Fibroblast of pulmonary artery (primary cell): ENCODE data around the gene CDH23.

Source experiments
- DNase-seq: peaks from one replicate; pipeline ENCODE4 v3.0.0-alpha.2; 2010; ENCODE audit warnings: low read depth
- H3K4me3 ChIP-seq: replicated peaks from 2 replicates; pipeline ENCODE4 v1.5.1; 2011; ENCODE audit warnings: low read depth, mild to moderate bottlenecking, control low read depth, low read length, moderate library complexity
- TF ChIP-seq, protein P1 (sequence below): IDR thresholded peaks from 2 replicates; pipeline ENCODE4 v1.5.1; 2011; ENCODE audit warnings: mild to moderate bottlenecking, control low read depth, low read length, inconsistent platforms; ENCODE audit errors: missing control alignments

CDH23 gene

DNA sequence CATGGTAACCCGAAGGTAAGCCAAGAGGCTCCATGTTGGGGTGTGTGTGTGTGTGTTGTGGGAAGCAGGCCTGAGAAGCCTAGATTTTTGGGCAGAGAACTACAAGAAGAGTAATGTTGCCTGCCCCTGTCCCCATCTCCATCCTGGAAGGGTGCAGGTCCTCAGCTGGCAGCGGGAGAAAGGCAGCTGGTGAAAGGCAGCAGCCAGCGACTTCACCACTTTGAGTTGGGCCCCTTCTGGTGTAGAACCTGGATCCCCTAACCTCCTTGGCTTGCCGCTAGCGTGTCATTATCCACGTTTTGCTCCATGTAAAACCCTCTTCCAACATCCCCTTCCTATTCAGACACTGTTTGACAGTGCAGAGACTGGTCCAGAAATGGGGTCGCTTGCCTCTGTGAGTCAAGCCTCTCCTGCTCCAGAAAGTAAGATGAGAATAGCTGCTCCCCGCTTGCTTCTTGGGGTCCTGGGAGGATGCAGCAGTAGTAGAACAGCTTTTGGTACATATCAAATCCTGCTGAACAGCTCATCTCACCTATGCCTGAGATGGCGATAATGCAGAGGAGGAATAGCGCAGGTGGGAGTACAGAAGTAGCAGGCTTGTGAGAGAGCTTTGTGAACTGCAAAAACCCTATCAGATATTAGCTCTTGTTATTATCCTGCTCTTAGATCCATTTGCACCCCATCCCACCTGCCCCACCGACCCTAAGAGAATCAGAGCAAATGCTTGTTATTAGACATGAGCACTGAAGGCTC lies 22.1 kb upstream of the CDH23 start:
- TF ChIP-seq, protein P1, sequence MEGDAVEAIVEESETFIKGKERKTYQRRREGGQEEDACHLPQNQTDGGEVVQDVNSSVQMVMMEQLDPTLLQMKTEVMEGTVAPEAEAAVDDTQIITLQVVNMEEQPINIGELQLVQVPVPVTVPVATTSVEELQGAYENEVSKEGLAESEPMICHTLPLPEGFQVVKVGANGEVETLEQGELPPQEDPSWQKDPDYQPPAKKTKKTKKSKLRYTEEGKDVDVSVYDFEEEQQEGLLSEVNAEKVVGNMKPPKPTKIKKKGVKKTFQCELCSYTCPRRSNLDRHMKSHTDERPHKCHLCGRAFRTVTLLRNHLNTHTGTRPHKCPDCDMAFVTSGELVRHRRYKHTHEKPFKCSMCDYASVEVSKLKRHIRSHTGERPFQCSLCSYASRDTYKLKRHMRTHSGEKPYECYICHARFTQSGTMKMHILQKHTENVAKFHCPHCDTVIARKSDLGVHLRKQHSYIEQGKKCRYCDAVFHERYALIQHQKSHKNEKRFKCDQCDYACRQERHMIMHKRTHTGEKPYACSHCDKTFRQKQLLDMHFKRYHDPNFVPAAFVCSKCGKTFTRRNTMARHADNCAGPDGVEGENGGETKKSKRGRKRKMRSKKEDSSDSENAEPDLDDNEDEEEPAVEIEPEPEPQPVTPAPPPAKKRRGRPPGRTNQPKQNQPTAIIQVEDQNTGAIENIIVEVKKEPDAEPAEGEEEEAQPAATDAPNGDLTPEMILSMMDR = no peak
- no peak for DNase-seq
- no peak overlapping the region for H3K4me3 ChIP-seq

DNA sequence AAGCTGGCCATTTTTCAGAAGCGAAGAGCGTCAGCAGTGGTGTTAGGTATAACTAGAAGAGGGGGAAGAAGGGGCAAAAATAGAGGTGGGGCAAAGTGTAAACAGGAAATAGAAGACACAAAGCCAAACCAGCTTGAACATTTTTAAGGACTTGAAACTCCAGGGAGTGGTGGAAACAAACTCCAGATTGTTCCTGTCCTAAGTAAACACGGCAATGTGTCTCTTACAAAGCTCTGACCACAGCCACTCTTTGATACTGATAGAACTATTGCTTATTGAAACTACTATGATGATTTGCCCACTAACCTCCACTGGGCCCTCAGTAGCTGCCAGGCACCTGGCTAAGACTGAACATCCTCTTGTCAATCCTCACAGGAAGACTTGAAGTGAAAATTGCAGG lies 20.8 kb upstream of the CDH23 start:
- no peak for DNase-seq
- TF ChIP-seq, protein P1 = no peak
- H3K4me3 ChIP-seq = no peak overlapping the region

DNA sequence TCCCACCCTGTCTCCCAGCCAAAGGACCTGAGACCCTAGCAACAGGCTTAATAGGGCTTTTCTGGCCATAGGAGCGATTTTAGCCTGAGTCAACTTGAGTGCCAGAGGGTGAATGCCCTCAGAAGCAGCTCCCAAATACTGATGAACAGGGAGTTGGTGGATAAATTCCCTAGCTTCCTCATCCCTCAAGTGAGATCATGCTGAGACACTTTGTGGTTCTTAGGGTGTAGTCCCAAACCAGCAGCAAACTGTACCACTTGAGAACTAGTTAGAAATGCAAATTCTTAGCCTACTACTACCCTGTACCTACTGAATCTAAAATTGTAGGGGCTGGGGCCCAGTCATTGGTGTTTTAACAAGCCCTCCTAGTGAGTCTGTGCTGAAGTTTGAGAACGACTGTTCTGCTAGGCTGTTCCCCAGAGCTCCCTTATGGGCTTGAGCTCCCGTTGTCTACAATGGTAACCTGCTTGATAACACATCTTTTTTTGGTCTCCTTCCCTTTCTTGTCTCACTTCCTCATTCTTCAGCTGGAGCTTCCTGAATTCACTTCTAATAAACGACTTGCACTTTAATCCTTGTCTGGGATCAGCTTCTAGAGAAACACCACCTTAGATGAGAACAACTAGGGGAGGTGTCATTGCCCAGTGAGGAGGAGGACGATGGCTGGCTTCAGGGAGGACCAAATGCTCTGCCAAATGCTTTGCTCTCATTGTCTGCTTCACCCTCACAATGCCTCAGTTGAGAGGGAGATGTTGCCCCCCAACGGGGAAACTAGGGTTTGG lies 18.2 kb upstream of the CDH23 start:
- DNase-seq = no peak
- TF ChIP-seq, protein P1 = no peak
- H3K4me3 ChIP-seq = no peak overlapping the region

DNA sequence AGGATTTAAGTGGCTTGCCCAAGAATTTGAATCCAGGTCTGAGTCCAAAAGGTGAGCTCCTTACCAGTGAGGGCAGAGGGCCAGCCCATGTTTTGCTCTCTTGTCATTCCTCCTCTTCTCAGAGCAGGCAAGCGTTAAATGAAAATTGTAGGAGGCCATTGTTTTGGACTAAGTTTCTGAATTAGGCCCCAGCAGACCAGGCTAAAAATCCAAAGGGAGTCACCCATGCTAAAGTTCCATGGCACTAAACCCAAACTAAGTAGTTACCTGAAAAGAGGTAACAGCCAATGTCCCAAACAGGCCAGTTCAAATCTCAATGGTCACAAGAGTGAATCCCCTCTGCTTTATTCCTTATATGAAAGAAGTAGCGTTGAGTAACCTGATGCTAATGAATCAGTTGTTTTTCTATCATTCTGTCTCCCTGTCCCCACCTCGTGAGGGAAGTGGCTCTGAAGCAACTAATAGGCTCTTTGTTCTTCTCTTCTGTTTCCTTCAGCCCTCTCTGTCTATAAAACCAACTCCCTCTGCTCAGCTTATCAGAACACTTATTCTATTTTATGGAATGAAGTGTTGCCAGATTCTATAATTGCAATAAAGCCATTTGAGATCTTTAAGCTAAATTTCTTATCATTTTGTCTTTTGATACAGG lies 17.5 kb upstream of the CDH23 start:
- no peak overlapping the region for H3K4me3 ChIP-seq
- TF ChIP-seq, protein P1 = no peak
- no peak for DNase-seq

DNA sequence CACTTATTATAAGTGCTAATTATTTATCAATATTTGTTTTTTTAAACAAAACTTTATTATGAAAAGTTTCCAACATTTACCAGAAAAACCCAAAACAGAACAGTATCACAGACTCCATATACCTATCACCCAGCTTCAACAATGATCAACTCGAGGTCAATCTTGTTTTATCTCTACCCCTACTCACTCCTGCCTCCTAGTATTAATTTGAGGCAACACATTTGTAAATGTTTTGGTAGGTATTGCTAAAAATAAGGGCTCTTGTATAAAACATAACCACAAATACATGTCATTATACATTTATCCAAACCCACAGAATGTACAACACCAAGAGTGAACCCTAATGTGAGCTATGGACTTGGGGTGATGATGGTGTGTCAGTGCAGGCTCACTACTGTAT lies 15.9 kb upstream of the CDH23 start:
- TF ChIP-seq, protein P1 = no peak
- no peak overlapping the region for H3K4me3 ChIP-seq
- DNase-seq = no peak

DNA sequence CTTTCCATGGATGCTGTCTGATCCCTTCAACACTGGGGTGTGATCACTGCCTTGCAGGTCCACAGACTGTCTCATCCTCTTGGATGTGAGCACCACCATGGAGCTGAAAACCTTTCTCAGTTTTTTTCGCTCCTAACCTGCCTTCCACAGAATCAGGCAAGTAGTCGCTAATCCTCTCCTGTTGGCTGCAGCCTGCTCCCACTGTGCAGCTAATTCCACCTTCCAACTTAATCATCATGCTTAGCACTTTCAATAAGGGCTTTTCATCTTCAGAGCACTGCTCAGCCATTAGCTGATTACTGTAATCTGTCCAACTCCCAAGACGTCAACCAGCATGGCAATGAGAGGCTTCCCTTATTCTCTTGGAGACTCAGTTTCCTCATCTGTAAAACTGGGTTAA lies 15.1 kb upstream of the CDH23 start:
- H3K4me3 ChIP-seq = no peak overlapping the region
- TF ChIP-seq, protein P1 = no peak

More for the DNA sequence above, 15.1 kb upstream of the CDH23 start:
- no peak for DNase-seq
